ENCODE results near the gene CDS2.

Gene CDS2

GRCh38 chr20:5118220-5119142 is 8.3 kb upstream of the CDS2 start:
- no peak for DNase-seq

GRCh38 chr20:5119143-5119434 is 7.7 kb upstream of the CDS2 start:
- no peak for DNase-seq

GRCh38 chr20:5119435-5120184 is 7.2 kb upstream of the CDS2 start, which contains the start of gene PCNA:
Gene PCNA, minus strand, starts transcription at chr20:5119958. Its CDS starts 160 bp downstream, at chr20:5119798.
- DNase-seq, result peak; percentile 97

GRCh38 chr20:5120185-5120476 is 6.7 kb upstream of the CDS2 start:
- no peak for DNase-seq

GRCh38 chr20:5122873-5123260 is 3.9 kb upstream of the CDS2 start:
- no peak for DNase-seq

- DNase-seq, result no peak
These were observed 523 bp downstream of the CDS2 start for GRCh38 chr20:5127204-5127858.

GRCh38 chr20:5127859-5128424 is 1.1 kb downstream of the CDS2 start:
- no peak for DNase-seq

GRCh38 chr20:5128886-5129285 is 2.1 kb downstream of the CDS2 start:
- DNase-seq, result no peak

GRCh38 chr20:5131502-5131901 is 4.7 kb downstream of the CDS2 start:
- DNase-seq, result no peak

GRCh38 chr20:5133998-5134397 is 7.2 kb downstream of the CDS2 start:
- no peak for DNase-seq

GRCh38 chr20:5135363-5136012 is 8.7 kb downstream of the CDS2 start:
- DNase-seq, result no peak

GRCh38 chr20:5136096-5136495 is 9.3 kb downstream of the CDS2 start:
- no peak for DNase-seq

- no peak for DNase-seq
These were observed 13.4 kb downstream of the CDS2 start for GRCh38 chr20:5140195-5140594.

GRCh38 chr20:5141615-5142014 is 14.8 kb downstream of the CDS2 start:
- DNase-seq, result no peak

GRCh38 chr20:5143851-5144250 is 17.0 kb downstream of the CDS2 start:
- DNase-seq, result no peak

- no peak for DNase-seq
These were observed 18.7 kb downstream of the CDS2 start for GRCh38 chr20:5145365-5146098.

- no peak for DNase-seq
These were observed 19.4 kb downstream of the CDS2 start for GRCh38 chr20:5146099-5146668.

GRCh38 chr20:5146871-5147592 is 20.2 kb downstream of the CDS2 start:
- no peak for DNase-seq

GRCh38 chr20:5148581-5148980 is 21.8 kb downstream of the CDS2 start:
- DNase-seq, result no peak

- DNase-seq, result no peak
These were observed 23.1 kb downstream of the CDS2 start for GRCh38 chr20:5149892-5150225.
